ENCODE measurements around the gene NFE2L1.

The NFE2L1 gene

GRCh38 chr17:48023400-48024148 lies 24.6 kb upstream of the NFE2L1 start:
- no peak for TF ChIP-seq EZH2phosphoT487 (IDR thresholded peaks at IDR 0.05; ENCODE audit: low read depth)
- TF ChIP-seq CTCF (IDR thresholded peaks at IDR 0.05; ENCODE audit: low read depth, low read length), result peak; percentile 8; the same call in 1 of the 2 replicates
- Histone ChIP-seq H3K9me3 (ENCODE audit: insufficient read depth, low read length) (no peaks in the 10 kb centered on the region), H3K4me3 (ENCODE audit: low read length) (peak overlapping the region; percentile 82), H3K27me3 (ENCODE audit: low read depth, low read length) (peaks cover 4% of the 10 kb centered on the region; the same call in 1 of the 2 replicates), H3K36me3 (replicated peaks; ENCODE audit: low read depth, low read length) (no peaks in the 10 kb centered on the region), H3K9ac (ENCODE audit: low read length) (peak overlapping the region; percentile 72), H3K79me2 (ENCODE audit: low read length) (no peaks in the 10 kb centered on the region), H2AFZ (ENCODE audit: low read depth, low read length) (peak overlapping the region; percentile 85), H3K4me2 (ENCODE audit: low read length) (peak overlapping the region; percentile 98), H4K20me1 (ENCODE audit: insufficient read depth, low read length) (no peaks in the 10 kb centered on the region), H3K4me1 (ENCODE audit: low read length) (peaks cover 20% of the 10 kb centered on the region), H3K27ac (ENCODE audit: low read length) (peak overlapping the region; percentile 51)

GRCh38 chr17:48024149-48025039 lies 23.8 kb upstream of the NFE2L1 start:
- H3K4me1 ChIP-seq (ENCODE audit: low read length), result peaks cover 20% of the 10 kb centered on the region
- H3K36me3 ChIP-seq (replicated peaks; ENCODE audit: low read depth, low read length), result no peaks in the 10 kb centered on the region
- H3K27ac ChIP-seq (ENCODE audit: low read length), result peak overlapping the region; percentile 51
- H3K4me2 ChIP-seq (ENCODE audit: low read length), result peak overlapping the region; percentile 98
- TF ChIP-seq EZH2phosphoT487 (IDR thresholded peaks at IDR 0.05; ENCODE audit: low read depth) (no peak), CTCF (IDR thresholded peaks at IDR 0.05; ENCODE audit: low read depth, low read length) (no peak)
- H2AFZ ChIP-seq (ENCODE audit: low read depth, low read length), result peak overlapping the region; percentile 85
- no peaks in the 10 kb centered on the region for H4K20me1 ChIP-seq (ENCODE audit: insufficient read depth, low read length)
- H3K4me3 ChIP-seq (ENCODE audit: low read length), result peak overlapping the region; percentile 82
- H3K27me3 ChIP-seq (ENCODE audit: low read depth, low read length), result peaks cover 4% of the 10 kb centered on the region; the same call in 1 of the 2 replicates
- peak overlapping the region; percentile 72 for H3K9ac ChIP-seq (ENCODE audit: low read length)
- no peaks in the 10 kb centered on the region for H3K79me2 ChIP-seq (ENCODE audit: low read length)
- no peaks in the 10 kb centered on the region for H3K9me3 ChIP-seq (ENCODE audit: insufficient read depth, low read length)

- H3K79me2 ChIP-seq (ENCODE audit: low read length), result no peaks in the 10 kb centered on the region
- H3K9ac ChIP-seq (ENCODE audit: low read length), result peak overlapping the region; percentile 56
- peak overlapping the region; percentile 100 for H3K4me2 ChIP-seq (ENCODE audit: low read length)
- H3K9me3 ChIP-seq (ENCODE audit: insufficient read depth, low read length), result no peaks in the 10 kb centered on the region
- H3K27me3 ChIP-seq (ENCODE audit: low read depth, low read length), result peaks cover 3% of the 10 kb centered on the region; the same call in 1 of the 2 replicates
- peaks cover 20% of the 10 kb centered on the region for H3K4me1 ChIP-seq (ENCODE audit: low read length)
- H3K27ac ChIP-seq (ENCODE audit: low read length), result no peak overlapping the region
- H2AFZ ChIP-seq (ENCODE audit: low read depth, low read length), result peak overlapping the region; percentile 85
- H4K20me1 ChIP-seq (ENCODE audit: insufficient read depth, low read length), result no peaks in the 10 kb centered on the region
- H3K36me3 ChIP-seq (replicated peaks; ENCODE audit: low read depth, low read length), result no peaks in the 10 kb centered on the region
- peak overlapping the region; percentile 83 for H3K4me3 ChIP-seq (ENCODE audit: low read length)
- TF ChIP-seq CTCF (IDR thresholded peaks at IDR 0.05; ENCODE audit: low read depth, low read length) (peak; percentile 76), EZH2phosphoT487 (IDR thresholded peaks at IDR 0.05; ENCODE audit: low read depth) (no peak)
These were observed 22.9 kb upstream of the NFE2L1 start for GRCh38 chr17:48025040-48025903.

Data from OCI-LY3 (cell line).